ENCODE results near the gene FNDC10. TPM values are rescaled to one million over a fixed set of nuclear protein-coding genes. Genes with fewer than 3 reads are reported as not detected.
A peak's percentile ranks its signal among the peaks of the same experiment; 100 is the strongest.

FNDC10 gene
- total RNA-seq, 1 donor from 2014 or later: 7.7 TPM

DNA sequence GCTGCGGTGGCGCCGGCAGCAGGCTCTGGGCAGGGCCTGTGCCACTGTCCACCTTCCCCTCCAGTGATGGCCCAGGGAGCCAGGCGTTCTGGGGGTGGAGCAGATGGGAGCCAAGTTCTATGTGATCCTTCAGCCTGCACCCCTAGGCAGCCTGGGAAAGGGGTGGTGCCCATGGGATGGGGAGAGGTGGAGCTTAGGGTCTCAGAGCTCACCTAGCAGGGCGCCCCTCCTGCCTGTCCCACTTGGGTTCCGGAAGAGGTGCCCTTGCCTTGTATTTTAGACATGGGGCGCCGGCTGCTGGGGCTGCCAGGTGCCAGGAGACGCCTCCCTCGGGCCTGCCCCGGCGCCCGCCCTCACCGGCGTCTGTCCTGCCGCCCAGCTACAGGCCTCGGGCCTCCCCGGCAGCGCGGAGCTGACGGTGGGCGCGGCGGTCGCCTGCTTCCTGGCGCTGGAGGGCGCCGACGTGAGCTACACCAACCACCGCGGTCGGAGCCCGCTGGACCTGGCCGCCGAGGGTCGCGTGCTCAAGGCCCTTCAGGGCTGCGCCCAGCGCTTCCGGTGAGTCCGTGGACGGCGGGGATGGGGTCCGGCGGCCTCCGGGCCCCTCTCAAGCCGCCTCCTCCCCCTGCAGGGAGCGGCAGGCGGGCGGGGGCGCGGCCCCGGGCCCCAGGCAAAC, 29.0 kb upstream of the FNDC10 start:
- no peak for ATAC-seq

DNA sequence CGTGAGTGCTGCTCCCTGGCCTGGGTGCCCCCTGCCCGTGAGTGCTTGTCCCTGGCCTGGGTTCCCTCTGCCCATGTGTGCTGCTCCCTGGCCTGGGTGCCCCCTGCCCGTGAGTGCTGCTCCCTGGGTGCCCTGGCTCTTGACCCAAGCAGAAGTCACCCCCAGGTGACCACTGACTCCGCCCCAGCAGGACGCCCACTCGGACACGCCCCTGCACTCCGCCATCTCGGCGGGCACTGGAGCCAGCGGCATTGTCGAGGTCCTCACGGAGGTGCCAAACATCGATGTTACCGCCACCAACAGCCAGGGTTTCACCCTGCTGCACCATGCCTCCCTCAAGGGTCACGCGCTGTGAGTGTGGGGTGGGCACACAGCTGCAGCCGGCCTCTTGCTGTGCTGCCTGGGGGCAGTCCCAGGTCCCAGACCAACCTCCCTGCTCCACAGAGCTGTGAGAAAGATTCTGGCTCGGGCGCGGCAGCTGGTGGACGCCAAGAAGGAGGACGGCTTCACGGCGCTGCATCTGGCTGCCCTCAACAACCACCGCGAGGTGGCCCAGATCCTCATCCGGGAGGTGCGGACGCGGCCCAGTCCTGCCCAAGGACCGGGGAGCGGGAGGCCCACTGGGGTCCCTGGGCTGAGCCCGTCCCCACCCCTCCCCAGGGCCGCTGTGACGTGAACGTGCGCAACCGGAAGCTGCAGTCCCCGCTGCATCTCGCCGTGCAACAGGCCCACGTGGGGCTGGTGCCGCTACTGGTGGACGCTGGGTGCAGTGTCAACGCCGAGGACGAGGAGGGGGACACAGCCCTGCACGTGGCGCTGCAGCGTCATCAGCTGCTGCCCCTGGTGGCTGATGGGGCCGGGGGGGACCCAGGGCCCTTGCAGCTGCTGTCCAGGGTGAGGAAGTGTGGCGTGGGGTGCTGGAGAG, 28.2 kb upstream of the FNDC10 start:
- ATAC-seq: no peak
- DNase-seq: peak; percentile 48
- Histone ChIP-seq H3K27me3 (ENCODE audit: low read depth) (peaks cover 21% of the 10 kb centered on the region), H3K36me3 (peaks cover 14% of the 10 kb centered on the region), H3K4me3 (no peak overlapping the region), H3K4me1 (peaks cover 15% of the 10 kb centered on the region), H3K27ac (no peak overlapping the region), H3K9me3 (no peaks in the 10 kb centered on the region)
- TF ChIP-seq, protein P1, sequence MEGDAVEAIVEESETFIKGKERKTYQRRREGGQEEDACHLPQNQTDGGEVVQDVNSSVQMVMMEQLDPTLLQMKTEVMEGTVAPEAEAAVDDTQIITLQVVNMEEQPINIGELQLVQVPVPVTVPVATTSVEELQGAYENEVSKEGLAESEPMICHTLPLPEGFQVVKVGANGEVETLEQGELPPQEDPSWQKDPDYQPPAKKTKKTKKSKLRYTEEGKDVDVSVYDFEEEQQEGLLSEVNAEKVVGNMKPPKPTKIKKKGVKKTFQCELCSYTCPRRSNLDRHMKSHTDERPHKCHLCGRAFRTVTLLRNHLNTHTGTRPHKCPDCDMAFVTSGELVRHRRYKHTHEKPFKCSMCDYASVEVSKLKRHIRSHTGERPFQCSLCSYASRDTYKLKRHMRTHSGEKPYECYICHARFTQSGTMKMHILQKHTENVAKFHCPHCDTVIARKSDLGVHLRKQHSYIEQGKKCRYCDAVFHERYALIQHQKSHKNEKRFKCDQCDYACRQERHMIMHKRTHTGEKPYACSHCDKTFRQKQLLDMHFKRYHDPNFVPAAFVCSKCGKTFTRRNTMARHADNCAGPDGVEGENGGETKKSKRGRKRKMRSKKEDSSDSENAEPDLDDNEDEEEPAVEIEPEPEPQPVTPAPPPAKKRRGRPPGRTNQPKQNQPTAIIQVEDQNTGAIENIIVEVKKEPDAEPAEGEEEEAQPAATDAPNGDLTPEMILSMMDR (IDR thresholded peaks at IDR 0.05): no peak
- intact Hi-C loops (cut with DNase I): no loop called here

More for the DNA sequence above, 29.0 kb upstream of the FNDC10 start:
- TF ChIP-seq, protein P1 (IDR thresholded peaks at IDR 0.05): no peak
- intact Hi-C loops (cut with DNase I): no loop called here
- peak overlapping the region; percentile 41 for H3K4me3 ChIP-seq
- peaks cover 15% of the 10 kb centered on the region for H3K4me1 ChIP-seq
- H3K9me3 ChIP-seq: no peaks in the 10 kb centered on the region
- H3K27me3 ChIP-seq (ENCODE audit: low read depth): peaks cover 21% of the 10 kb centered on the region
- peak; percentile 46 for DNase-seq
- H3K27ac ChIP-seq: peak overlapping the region; percentile 18
- peaks cover 14% of the 10 kb centered on the region for H3K36me3 ChIP-seq

DNA sequence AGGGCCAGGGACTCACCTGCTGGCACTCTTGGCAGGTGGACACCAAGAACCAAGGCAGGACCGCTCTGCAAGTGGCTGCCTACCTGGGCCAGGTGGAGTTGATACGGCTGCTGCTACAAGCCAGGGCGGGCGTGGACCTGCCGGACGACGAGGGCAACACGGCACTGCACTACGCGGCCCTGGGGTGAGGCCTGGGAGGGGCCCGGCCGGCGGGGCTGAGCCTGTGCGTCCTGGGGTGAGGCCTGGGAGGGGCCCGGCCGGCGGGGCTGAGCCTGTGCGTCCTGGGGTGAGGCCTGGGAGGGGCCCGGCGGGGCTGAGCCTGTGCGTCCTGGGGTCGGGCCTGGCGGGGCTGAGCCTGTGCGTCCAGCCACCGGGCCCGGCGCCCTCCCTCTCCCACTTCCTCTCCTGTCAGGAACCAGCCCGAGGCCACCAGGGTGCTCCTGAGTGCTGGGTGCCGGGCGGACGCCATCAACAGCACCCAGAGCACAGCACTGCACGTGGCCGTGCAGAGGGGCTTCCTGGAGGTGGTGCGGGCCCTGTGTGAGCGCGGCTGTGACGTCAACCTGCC, 27.4 kb upstream of the FNDC10 start:
- Histone ChIP-seq H3K27ac (no peak overlapping the region), H3K4me3 (no peak overlapping the region), H3K36me3 (peaks cover 14% of the 10 kb centered on the region), H3K4me1 (peaks cover 15% of the 10 kb centered on the region), H3K9me3 (no peaks in the 10 kb centered on the region), H3K27me3 (ENCODE audit: low read depth) (peaks cover 21% of the 10 kb centered on the region)
- ATAC-seq (no peak), DNase-seq (peak; percentile 45)
- TF ChIP-seq, protein P1 (IDR thresholded peaks at IDR 0.05): no peak
- intact Hi-C loops (cut with DNase I): no loop called here

DNA sequence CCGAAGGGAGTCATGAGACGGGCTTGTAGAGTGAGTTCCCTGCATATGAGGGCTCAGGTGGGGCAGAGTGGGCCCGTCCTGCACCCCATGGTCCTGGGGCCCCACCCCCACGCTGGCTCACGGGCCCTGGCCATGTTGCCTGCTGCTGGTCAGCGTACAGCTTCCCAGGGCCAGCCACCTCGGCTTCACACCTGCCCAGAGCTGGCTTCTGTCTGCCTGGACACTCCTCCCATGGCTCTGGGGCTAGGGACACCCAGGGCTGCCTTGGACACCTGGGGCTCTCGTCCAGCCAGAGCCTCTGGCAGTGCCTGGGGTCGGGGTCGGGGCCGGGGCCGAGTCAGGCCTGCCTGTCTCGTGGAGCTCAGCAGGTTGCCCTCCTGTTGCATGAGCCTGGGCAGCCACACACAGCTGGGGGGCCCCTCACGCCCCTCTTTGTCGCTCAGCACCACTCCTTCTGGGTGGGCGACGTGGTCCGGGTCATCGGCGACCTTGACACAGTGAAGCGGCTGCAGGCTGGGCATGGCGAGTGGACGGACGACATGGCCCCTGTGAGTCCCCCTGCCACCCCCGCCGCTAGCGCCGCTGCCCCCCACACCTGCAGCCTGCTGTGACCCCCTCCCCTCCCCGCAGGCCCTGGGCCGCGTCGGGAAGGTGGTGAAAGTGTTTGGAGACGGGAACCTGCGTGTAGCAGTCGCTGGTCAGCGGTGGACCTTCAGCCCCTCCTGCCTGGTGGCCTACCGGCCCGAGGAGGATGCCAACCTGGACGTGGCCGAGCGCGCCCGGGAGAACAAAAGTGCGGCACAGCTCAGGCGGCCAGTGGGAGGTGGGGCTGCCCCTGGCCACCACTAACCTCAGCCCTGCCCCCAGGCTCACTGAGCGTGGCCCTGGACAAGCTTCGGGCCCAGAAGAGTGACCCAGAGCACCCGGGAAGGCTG, 26.5 kb upstream of the FNDC10 start:
- H3K36me3 ChIP-seq: peaks cover 14% of the 10 kb centered on the region
- peak; percentile 42 for DNase-seq
- no peaks in the 10 kb centered on the region for H3K9me3 ChIP-seq
- ATAC-seq: no peak
- peaks cover 8% of the 10 kb centered on the region for H3K4me1 ChIP-seq
- intact Hi-C loops (cut with DNase I): no loop called here
- H3K27me3 ChIP-seq (ENCODE audit: low read depth): peaks cover 13% of the 10 kb centered on the region
- TF ChIP-seq, protein P1 (IDR thresholded peaks at IDR 0.05): no peak
- H3K27ac ChIP-seq: no peak overlapping the region
- no peak overlapping the region for H3K4me3 ChIP-seq

DNA sequence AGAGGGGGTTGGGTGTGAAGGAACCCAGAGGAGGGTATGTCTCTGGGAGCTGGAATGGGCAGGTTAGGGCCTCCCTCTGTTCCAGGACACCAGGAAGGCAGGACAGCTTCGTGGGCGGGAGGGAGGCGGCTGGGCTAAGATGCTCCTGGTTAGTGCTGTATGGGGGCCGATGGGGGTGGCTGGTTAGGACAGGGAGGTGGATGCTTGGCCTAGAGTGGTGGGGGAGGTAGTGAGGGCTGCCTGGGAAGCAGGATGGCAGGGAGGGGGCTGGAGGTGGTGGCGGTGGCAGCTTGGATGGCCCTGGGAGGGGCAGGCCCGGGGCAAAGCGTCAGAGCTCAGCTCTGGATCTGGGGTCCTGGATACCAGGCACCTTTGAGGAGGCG, 25.9 kb upstream of the FNDC10 start:
- Histone ChIP-seq H3K36me3 (peaks cover 14% of the 10 kb centered on the region), H3K27me3 (ENCODE audit: low read depth) (peaks cover 7% of the 10 kb centered on the region), H3K4me1 (peaks cover 3% of the 10 kb centered on the region), H3K9me3 (no peaks in the 10 kb centered on the region), H3K4me3 (no peak overlapping the region), H3K27ac (no peak overlapping the region)
- ATAC-seq (no peak), DNase-seq (no peak)
- TF ChIP-seq, protein P1 (IDR thresholded peaks at IDR 0.05): no peak
- intact Hi-C loops (cut with DNase I): no loop called here
